Measurements from ENCODE around the gene WIZ. TPM values are rescaled to one million over a fixed set of nuclear protein-coding genes. Genes with fewer than 3 reads are reported as not detected.

Gene WIZ
- total and polyA plus RNA-seq, 2 of the 8 experiments (the other 6 are each of a cell fraction or from before 2014, with no cell fraction given): 12.5 to 33.2 TPM

DNA sequence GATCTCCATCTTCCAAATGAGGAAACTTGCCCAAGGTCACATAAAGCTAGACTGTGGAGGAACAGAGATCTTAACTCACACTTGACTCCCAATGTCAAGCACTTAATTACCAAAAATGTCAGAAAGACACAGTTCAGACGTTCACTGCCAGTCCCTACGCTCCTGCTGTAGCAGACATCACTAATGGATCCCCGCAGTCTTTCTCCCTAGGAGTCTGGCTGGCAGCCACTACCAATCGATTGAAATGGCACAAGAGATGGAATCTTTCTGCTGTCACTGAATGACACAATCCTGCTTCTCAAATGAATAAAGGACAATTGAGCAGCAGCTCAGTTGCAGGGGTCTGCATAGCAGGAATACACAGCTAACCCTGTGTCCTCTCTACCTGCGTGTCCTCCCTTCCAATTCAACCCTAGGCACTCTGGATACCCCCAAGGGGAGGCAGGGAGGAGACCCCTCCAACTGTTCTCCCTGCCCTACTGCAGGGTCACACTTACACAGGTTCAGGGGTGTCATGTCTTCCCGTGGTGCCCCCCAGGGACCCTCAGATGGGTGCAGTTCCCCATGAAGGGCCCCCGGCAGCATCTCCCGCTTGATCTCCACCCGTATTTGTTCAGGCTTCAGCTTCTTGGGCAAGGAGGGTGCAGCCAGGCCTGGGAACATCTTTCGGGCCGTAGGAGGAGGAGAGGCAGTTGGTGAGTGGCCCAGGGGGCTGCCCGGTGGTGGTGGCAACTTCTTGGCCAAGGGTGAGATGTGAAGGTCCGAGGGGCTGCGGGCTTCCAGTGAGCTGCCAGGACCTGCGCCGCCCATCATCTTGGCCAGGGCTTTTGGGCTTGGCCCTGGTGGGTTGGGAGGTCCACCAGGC, 23.0 kb downstream of the WIZ start:
- peaks cover 3 to 4% of the 10 kb centered on the region in 2 experiments; a peak in 1 of 4 replicates for H3K9me3 ChIP-seq (ENCODE audit: insufficient read depth in 2 of 2, low read depth in 1 of 2, low read length in 1 of 2)
- TF ChIP-seq CEBPB (IDR thresholded peaks at IDR 0.05; ENCODE audit: low read depth, low read length) (no peak), TAF1 (IDR thresholded peaks at IDR 0.05; ENCODE audit: low read depth, low read length) (no peak), HDAC2 (IDR thresholded peaks at IDR 0.05; ENCODE audit: borderline replicate concordance in 1 of 2, low read depth in 2 of 2, low read length in 2 of 2) (no peak), EP300 (IDR thresholded peaks at IDR 0.05; ENCODE audit: borderline replicate concordance in 1 of 2, low read depth in 2 of 2, low read length in 2 of 2) (no peak), SP1 (IDR thresholded peaks at IDR 0.05; ENCODE audit: low read depth, low read length) (no peak)
- no peak overlapping the region for H2AK5ac ChIP-seq (ENCODE audit: low read depth, low read length)
- H4K20me1 ChIP-seq (replicated peaks in 1 of 2; ENCODE audit: control insufficient read depth in 1 of 2, insufficient read depth in 2 of 2, low read length in 2 of 2): peaks cover 10 to 11% of the 10 kb centered on the region in 2 experiments
- no peak overlapping the region for H3K9ac ChIP-seq (replicated peaks in 1 of 4; ENCODE audit: extremely low read depth in 1 of 4, low read depth in 3 of 4, low read length in 3 of 4)
- H3K4ac ChIP-seq (replicated peaks; ENCODE audit: insufficient read length, low read depth, low read length): no peak overlapping the region
- H4K91ac ChIP-seq (replicated peaks; ENCODE audit: insufficient read length, low read length): no peak overlapping the region
- no peak overlapping the region for H2BK5ac ChIP-seq (ENCODE audit: low read depth, low read length)
- peaks cover 2 to 44% (median 21%) of the 10 kb centered on the region in 4 experiments; a peak in 6 of 8 replicates for H3K36me3 ChIP-seq (ENCODE audit: control insufficient read depth in 2 of 4, insufficient read depth in 4 of 4, low read length in 3 of 4)
- ChIA-PET CTCF (ENCODE audit: partially characterized antibody) (interaction anchor here (0.6 to 5.1 kb wide), 2 partner anchors 6 to 401 kb away, joined by 3 to 28 read pairs; partner anchors contain the start of gene AKAP8L), POLR2A (ENCODE audit: partially characterized antibody) (interaction anchor here (1.0 to 5.0 kb wide), 2 partner anchors 7 to 190 kb away, joined by 3 to 71 read pairs; partner anchors contain the start of gene AKAP8L)
- H2BK12ac ChIP-seq (ENCODE audit: low read depth, low read length): no peak overlapping the region
- peaks cover 0 to 9% (median 4%) of the 10 kb centered on the region in 4 experiments; a peak in 4 of 7 replicates for H3K4me1 ChIP-seq (replicated peaks in 1 of 4; ENCODE audit: control insufficient read depth in 3 of 4, insufficient read depth in 4 of 4, low read length in 3 of 4)
- no peak overlapping the region for H2BK120ac ChIP-seq (replicated peaks; ENCODE audit: low read depth, low read length)
- H4K8ac ChIP-seq (ENCODE audit: extremely low read depth, insufficient read depth, low read length): no peak overlapping the region
- H3K27me3 ChIP-seq (replicated peaks in 1 of 4; ENCODE audit: control insufficient read depth in 3 of 4, extremely low read depth in 1 of 4, insufficient read depth in 3 of 4, low read length in 3 of 4): no peaks in the 10 kb centered on the region; a peak in 1 of 7 replicates
- H2BK20ac ChIP-seq (ENCODE audit: low read length): no peak overlapping the region
- H4K5ac ChIP-seq (ENCODE audit: insufficient read length, low read depth, low read length): no peak overlapping the region
- no peak overlapping the region for H3K18ac ChIP-seq (ENCODE audit: extremely low read depth, low read length)
- peaks cover 22% of the 10 kb centered on the region for H3K79me1 ChIP-seq (ENCODE audit: low read depth, low read length)
- H3K4me3 ChIP-seq (ENCODE audit: extremely low read depth in 1 of 4, insufficient read depth in 2 of 4, low read depth in 3 of 4, low read length in 4 of 4): no peak overlapping the region
- H2BK15ac ChIP-seq (ENCODE audit: low read length): no peak overlapping the region
- no peak overlapping the region for H3K27ac ChIP-seq (ENCODE audit: low read depth, low read length)
- no peak overlapping the region for H3K23ac ChIP-seq (ENCODE audit: insufficient read length)
- no peak overlapping the region for H3K56ac ChIP-seq (replicated peaks; ENCODE audit: insufficient read length, low read depth, low read length)
- FAIRE-seq (no peak), DNase-seq (ENCODE audit: low read depth in 1 of 2, low spot score in 2 of 2) (no peak)
- H3K79me2 ChIP-seq (ENCODE audit: control insufficient read depth in 1 of 2, insufficient read depth in 2 of 2, low read length in 2 of 2): peaks cover 0 to 25% of the 10 kb centered on the region in 2 experiments; a peak in 2 of 4 replicates
- H3K4me2 ChIP-seq (ENCODE audit: insufficient read depth in 1 of 2, low read depth in 2 of 2, low read length in 2 of 2): no peak overlapping the region
- H2AFZ ChIP-seq (ENCODE audit: low read length): no peak overlapping the region
- H3K23me2 ChIP-seq (ENCODE audit: low read depth, low read length): peaks cover under 1% of the 10 kb centered on the region; the same call in 1 of the 2 replicates
- H3K14ac ChIP-seq (ENCODE audit: insufficient read length): no peak overlapping the region
- 88% methylated on average over 15 of the region's 16 CpGs; no CpG with 5 or more reads in 1 of the 2 experiments for WGBS, 2 experiments (ENCODE audit: extremely low coverage in 1 of 2, insufficient coverage in 1 of 2, insufficient read length in 1 of 2, insufficient replicate concordance in 2 of 2, low coverage in 1 of 2, low lambda C conversion rate in 2 of 2, missing lambda C conversion rate in 1 of 2)

All from H1 (cell line).